Lung (tissue), 12 donors: ENCODE results near the gene ARMC8. TPM values are rescaled to one million over a fixed set of nuclear protein-coding genes. Genes with fewer than 3 reads are reported as not detected.

Experiments used
- ATAC-seq: fragments of 200-7000 bp; cut with Tn5 transposase; one replicate; pipeline ENCODE4 v1.9.1; 2020; ENCODE audit warnings: moderate number of reproducible peaks; ENCODE audit not compliant: insufficient read depth, low FRiP score
- DNase-seq, 3 donors: peaks; one replicate each; pipeline ENCODE4 v3.0.0-alpha.2; 2013 to 2017
- H3K27ac ChIP-seq, 2 donors: one replicate each; pipeline ENCODE4 v1.5.1; 2013; ENCODE audit warnings: mild to moderate bottlenecking in 2 of 2, moderate library complexity in 2 of 2, control low read depth in 1 of 2, inconsistent platforms in 1 of 2, low read depth in 1 of 2, low read length in 1 of 2
- H3K27me3 ChIP-seq, 3 donors: one replicate each; pipeline ENCODE4 v1.5.1; 2013; ENCODE audit warnings: low read length in 2 of 3; ENCODE audit not compliant: control insufficient read depth in 3 of 3, insufficient read depth in 3 of 3
- H3K36me3 ChIP-seq, 4 donors: one replicate each; pipeline ENCODE4 v1.5.1; 2013; ENCODE audit warnings: low read length in 4 of 4, mild to moderate bottlenecking in 1 of 4, moderate library complexity in 1 of 4; ENCODE audit not compliant: control insufficient read depth in 4 of 4, insufficient read depth in 4 of 4
- H3K4me1 ChIP-seq, 5 donors: one replicate each; pipeline ENCODE4 v1.5.1; 2013; ENCODE audit warnings: low read length in 5 of 5, mild to moderate bottlenecking in 2 of 5, moderate library complexity in 1 of 5; ENCODE audit not compliant: control insufficient read depth in 5 of 5, insufficient read depth in 5 of 5
- H3K4me3 ChIP-seq: one replicate; pipeline ENCODE4 v1.5.1; 2013; ENCODE audit warnings: mild to moderate bottlenecking, control low read depth, moderate library complexity
- H3K9ac ChIP-seq, 2 donors: one replicate each; pipeline ENCODE4 v1.5.1; 2013; ENCODE audit warnings: low read length in 2 of 2, control low read depth in 1 of 2; ENCODE audit not compliant: insufficient read depth in 1 of 2
- H3K9me3 ChIP-seq, 4 donors: one replicate each; pipeline ENCODE4 v1.5.1; 2013; ENCODE audit warnings: low read length in 3 of 4, mild to moderate bottlenecking in 1 of 4, moderate library complexity in 1 of 4; ENCODE audit not compliant: control insufficient read depth in 4 of 4, insufficient read depth in 3 of 4
- CTCF ChIP-seq: IDR thresholded peaks from 2 replicates; pipeline ENCODE4 v1.5.1; 2012; ENCODE audit warnings: mild to moderate bottlenecking; ENCODE audit errors: control extremely low read depth, extremely low read depth
- WGBS, 2 donors: extraction: QIAGEN DNeasy Blood & Tissue Kit; methylation state at CpG; one replicate each; pipeline ENCODE4 v1.1.7; 2013; 5-methylcytosine and 5-hydroxymethylcytosine counted together
- polyA plus RNA-seq, 2 donors: library from polyadenylated mRNA; stranded (reverse); fragments of 200-250 nt; gene quantifications; one replicate each; pipeline ENCODE4 v1.2.1, GENCODE V29; 2013
- total RNA-seq, 2 donors: library from RNA; depleted of rRNA in 1 of 2; stranded (reverse); fragments of >200 nt in 1 of 2; gene quantifications; one replicate each; pipeline ENCODE4 v1.2.1, GENCODE V29; 2014 to 2021
- donor health status: control.
- donor health status: control.
- donor health status: Bipolar disorder and iron deficiency.
- donor health status: healthy.
- donor health status: DM: yes; HTN: yes; CAD: no.

ARMC8 gene
- total and polyA plus RNA-seq, 4 donors: 14.2 to 68.8 (median 37.9) TPM

GRCh38 chr3:138326866-138327595 lies 139.9 kb downstream of the ARMC8 start:
- Histone ChIP-seq H3K27ac (no peak overlapping the region), H3K4me1 (peaks cover 0 to 14% (median 6%) of the 10 kb centered on the region in 5 donors), H3K27me3 (no peaks in the 10 kb centered on the region), H3K9me3 (no peaks in the 10 kb centered on the region), H3K4me3 (no peak overlapping the region), H3K9ac (no peak overlapping the region), H3K36me3 (no peaks in the 10 kb centered on the region)
- WGBS, 2 donors: 93 to 97% methylated on average over 12 of the region's 12 CpGs
- DNase-seq: no peak
- ATAC-seq: no peak
- TF ChIP-seq CTCF: no peak

DNA sequence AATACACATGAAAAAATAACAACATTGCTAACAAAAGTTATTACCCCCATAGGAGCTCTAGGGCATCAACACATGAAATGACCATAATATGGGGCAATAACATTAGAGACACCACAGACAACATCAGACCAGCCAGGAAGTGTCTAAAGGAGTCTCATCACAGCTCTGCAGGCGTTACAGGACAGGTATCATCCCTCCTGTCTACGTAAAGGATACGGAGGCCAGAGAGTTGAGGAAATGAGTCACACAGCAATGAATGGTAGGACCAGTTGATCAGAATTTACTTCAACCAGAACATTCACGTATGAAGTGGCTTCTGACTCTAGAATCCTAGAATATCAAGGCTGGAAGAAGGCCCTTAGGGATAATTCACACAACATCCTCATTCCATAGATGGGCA lies 140.7 kb downstream of the ARMC8 start:
- no peak for TF ChIP-seq CTCF
- Histone ChIP-seq H3K27ac (no peak overlapping the region), H3K9ac (no peak overlapping the region), H3K4me1 (peaks cover 0 to 14% (median 6%) of the 10 kb centered on the region in 5 donors), H3K27me3 (no peaks in the 10 kb centered on the region), H3K9me3 (no peaks in the 10 kb centered on the region), H3K36me3 (no peaks in the 10 kb centered on the region), H3K4me3 (no peak overlapping the region)
- DNase-seq: no peak
- no peak for ATAC-seq
- 83 to 84% methylated on average over 4 of the region's 4 CpGs for WGBS, 2 donors

GRCh38 chr3:138328341-138328740 lies 141.2 kb downstream of the ARMC8 start:
- Histone ChIP-seq H3K4me1 (peaks cover 0 to 14% (median 6%) of the 10 kb centered on the region in 5 donors), H3K36me3 (no peaks in the 10 kb centered on the region), H3K9ac (no peak overlapping the region), H3K27me3 (no peaks in the 10 kb centered on the region), H3K9me3 (no peaks in the 10 kb centered on the region), H3K27ac (no peak overlapping the region), H3K4me3 (no peak overlapping the region)
- ATAC-seq (no peak), DNase-seq (peak in 1 of 3 donors; percentile 21)
- no peak for TF ChIP-seq CTCF
- 39 to 44% methylated on average over 2 of the region's 2 CpGs for WGBS, 2 donors
